ENCODE data around the gene MRPL14. TPM values are rescaled to one million over a fixed set of nuclear protein-coding genes. Genes with fewer than 3 reads are reported as not detected.

MRPL14 gene
- total RNA-seq, 1 experiment from 2014 or later, result 149 TPM

DNA sequence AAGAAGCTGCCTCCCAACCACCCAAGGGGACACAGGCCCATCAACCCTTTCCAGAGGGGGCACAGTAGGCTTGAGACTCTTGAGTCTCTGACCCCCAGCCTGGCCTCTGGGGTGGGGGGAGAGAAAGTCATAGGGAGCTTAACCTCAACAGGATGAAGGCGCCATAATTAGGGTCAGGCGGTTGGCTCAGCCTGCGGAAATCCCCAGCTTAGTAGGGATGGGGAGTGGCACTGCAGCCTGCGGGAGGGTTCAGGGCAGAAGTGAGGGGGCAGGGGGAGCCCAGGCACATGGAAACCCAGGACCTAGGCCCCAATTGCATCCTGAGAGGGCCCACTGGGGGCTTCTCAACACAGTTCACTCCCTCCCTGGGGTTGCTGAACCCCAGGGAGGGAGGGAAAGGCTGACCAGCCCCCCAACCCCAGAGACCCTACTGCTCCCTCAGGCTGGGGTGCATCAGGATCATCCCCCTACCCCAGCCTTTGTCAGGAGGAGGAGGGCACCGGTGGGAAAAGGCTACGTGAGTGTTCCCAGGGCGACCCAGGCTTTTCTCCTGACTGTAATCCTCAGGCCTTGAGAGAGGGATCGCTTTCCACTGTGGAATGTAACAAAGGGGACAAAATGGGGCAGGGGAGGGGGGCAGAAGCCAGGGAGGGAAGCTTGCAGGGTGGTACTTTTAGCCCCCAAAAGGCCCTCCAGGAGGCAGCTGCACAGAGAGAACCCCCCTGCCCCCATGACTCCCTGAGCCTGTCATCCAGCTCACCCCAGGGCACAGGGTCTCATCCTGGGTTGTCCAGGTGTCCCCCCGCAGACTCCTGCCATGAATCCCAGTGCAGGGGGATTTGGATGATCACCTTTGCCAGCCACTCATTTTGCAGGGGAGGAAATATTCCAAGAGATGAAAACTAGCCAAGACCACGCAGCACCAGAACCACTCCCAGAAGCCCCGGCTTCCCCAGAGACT is 46.4 kb downstream of the MRPL14 start:
- DNase-seq (ENCODE audit: low spot score), result no peak

DNA sequence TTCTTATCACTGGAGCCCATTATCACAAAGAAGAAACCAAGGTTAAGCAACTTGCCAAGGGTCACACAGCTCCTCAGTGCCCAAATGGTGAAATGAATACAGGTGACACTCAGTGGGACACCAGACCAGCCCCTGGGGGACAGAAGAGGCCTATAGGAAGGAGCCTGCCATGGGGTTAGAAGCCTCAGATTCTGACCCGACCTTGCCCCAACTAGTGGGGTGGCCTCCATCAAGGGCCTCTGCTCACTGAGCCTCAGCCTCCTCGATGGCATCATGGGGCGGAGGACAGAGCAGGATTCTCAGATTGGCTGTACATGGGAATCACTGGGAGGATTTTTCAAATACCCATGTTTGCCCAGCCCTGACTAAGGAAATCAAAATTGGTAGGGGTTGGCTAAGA is 47.6 kb downstream of the MRPL14 start:
- DNase-seq (ENCODE audit: low spot score), result no peak

DNA sequence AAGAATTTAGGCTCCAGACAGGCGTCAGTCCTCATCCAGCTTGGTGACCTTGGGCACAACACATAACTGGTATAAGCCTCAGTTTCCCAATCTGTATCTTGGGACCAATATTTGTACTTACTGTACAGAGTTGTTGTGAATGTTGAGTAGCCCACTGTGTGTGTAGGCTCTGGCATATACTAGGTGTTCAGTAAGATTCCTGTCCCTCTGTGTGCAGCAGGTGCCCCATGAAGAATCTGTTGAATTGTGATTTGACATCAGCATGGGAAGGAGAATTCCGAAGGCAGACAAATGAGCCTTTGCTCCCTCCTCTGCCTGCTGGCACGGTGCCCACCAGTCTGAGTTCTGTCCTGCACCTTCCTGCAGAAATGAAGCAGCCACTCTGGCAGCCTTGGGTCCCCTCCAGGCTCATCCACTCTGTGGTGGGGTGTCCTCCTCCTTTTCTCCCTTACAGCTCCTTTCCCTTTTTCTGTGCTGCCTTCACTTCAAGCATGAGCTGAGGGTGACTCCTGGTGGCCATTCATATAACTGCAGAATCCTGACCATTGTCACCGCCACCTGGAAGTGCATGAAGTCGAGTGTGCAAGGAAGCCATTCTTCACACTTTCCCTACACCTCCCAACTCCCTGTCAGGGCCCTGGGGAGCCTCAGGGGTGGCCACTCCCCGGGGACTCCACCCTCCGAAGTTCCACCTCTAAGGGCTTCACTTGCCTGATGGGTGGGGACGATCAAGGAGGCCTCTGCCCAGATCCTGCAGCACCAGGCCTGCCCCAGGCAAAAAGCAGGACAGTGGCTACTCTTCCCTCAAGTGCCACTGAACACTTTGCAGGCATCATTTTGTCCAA is 48.2 kb downstream of the MRPL14 start:
- DNase-seq (ENCODE audit: low spot score), result peak; percentile 71

DNA sequence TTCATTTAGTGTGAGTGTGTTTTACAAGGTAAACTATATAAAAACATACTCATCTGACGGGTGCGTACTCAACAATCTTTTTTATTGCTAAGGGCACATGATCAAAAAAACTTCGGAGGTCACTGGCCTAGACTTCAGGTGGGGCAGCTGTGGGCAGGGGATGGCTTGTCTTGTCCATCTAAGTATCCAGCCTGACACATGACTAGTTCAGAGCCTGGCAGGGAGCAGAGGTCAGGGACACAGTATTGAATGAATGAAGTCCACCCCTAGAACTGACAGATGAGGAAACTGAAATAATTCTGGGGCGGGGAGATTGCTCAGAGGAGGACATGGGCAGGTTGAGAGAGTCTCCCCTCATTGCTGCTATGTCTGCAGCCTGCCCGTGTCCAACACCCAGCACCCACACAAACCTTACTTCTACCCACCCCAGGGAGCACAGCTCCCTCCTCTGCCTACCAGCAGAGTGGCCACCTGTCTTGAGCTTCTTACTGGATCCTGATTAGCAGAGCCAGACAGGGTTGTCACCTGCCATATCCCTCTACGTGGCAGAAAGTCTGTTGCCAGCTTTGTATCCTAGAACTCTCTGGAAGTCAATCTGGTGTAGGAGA is 48.9 kb downstream of the MRPL14 start:
- no peak for DNase-seq (ENCODE audit: low spot score)

DNA sequence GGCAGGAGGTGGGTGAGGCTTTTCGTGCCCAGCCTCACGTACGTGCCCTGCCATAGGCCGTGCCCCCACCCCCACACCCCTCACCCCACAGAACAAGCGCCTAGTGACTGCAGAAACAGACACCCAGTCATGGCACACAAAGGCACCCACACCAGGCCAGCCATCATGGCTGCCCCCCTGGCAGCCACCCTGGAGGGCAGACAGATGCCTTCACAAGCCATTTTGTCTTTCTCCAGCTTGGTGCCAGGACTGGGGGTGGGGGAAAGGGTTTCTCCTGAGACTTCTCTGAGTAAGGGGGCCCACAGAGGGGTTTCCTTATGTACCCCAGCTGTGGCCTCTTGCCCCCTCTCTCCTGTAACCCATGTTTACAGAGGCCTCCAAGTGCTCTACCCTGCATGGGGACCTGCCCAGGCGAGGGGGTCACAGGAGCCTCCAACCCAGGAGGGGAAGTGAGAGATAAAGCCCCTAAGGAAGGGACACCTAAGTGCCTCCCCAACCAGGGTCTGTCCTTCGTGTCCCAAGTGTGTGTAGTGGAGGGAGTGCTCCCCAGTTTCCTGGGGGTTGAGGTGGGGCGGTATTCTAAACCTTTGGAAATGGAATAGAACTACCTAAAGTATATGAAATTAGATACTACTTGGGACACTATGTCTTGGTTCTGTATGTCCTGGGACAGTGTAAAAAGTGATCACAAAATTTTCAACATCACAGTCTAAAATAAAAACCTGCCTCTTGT is 49.9 kb downstream of the MRPL14 start:
- no peak for DNase-seq (ENCODE audit: low spot score)

DNA sequence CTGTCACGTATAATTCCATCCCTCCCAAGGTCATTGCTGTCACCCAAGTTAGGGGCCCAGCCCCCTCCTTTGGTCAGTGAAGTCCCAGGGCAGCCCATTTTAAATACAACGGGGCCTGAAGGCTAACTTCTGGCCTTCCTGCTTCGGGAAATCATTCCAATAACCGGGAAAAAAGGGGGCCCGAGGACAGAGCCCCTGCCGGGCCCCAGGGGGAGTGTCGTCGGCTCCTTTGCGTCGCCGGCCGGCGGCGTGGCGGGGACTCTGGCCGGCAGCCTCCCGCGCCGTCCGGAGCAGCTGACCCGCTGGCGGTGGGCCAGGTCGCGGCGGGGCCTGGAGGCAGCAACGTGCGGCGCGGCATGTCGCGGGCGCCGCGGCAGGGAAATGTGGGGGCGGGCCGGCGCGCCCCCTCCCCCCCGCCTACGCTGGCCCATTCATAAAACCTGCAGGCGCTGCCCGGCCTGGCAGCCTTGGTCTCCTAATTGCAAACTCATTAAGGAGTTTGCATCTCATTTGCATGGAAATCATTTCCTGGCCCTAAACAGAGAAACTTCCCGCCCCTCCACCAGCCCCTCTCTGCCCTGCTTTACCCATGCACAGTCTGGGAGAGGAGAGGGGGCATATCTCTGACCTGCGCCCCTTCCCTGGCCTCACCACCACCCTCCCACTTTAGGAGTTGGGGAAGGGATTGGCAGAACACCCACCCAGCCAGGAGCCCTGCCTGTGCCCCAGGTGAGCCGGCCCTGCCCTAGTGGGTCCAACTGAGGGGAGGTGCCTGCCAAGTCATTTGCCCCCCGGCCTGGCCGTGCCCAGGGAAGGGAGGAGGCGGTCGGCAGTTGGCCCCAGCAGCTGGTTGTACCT is 50.7 kb downstream of the MRPL14 start:
- no peak for DNase-seq (ENCODE audit: low spot score)

DNA sequence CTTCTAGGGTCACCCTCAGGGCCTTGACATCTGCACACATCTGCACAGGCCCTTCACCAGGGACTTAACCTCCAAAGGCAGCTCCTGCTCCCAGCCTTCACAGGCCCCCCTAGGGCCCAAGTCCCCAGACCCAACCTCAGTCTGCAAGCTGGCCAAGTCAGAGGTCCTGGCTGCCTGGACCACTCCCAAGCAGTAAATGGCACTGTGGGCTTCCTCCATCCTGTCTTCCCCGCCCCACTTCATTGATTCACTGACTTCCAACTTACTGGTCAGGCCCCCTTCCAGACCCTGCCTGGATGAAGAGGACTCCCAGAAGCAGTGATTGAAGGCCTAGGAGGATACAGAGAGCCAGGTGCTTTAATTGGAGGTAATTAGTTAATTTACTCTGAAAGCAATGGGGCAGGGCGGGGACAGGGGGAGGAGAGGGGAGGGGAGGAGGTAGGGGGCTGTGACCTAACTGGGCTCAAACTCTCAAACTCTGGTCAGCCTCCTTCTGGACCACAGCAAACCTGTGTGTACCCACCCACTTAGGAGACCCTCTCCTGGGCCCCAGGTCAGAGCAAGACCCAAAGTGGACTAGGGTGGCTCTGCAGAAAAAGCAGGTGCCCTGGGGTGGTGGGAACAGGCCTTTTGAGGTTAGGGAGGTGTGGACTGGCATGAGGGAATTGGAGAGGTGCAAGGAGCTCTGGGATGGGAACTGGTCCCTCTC is 51.5 kb downstream of the MRPL14 start:
- DNase-seq (ENCODE audit: low spot score), result no peak

DNA sequence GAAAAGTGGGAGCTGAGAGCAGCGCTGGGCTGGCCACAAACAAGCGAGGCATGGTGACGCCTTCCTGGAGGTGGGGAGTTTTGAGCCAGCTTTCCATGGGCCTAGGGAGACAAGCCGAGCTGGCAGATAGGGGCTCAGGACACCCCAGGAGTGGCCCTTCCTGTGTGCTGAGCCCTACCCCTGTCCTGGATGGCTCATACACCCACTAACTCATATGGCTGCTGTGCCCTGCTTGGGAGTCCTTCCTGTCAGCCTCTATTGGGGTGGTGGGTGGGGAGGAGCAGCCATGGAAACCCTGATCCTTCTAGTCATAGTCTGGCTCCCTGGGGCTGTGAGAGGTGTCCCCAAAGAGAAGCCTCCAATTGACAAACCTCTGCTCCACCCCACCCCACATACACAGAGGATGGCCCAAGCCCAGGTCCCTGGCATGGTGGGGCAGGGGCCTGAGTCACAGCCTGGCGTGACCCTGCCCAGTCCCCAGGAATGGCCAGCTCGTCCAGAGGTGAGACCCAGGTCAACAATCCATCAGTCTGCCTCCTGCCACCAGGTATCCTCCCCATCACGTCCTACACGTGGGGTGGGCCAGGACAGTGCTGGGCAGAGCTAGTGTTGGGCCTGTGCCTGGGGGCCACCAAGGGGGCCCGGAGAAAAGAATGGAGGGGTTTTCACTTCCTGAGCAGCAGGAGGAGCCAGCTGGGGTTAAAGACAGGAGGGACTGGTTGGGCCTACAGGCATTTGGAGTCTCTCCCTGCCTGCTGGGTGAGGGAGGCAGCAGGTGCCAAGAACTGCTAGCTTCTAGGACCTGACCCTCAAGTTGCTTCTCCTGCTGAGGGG is 52.2 kb downstream of the MRPL14 start:
- DNase-seq (ENCODE audit: low spot score), result no peak

DNA sequence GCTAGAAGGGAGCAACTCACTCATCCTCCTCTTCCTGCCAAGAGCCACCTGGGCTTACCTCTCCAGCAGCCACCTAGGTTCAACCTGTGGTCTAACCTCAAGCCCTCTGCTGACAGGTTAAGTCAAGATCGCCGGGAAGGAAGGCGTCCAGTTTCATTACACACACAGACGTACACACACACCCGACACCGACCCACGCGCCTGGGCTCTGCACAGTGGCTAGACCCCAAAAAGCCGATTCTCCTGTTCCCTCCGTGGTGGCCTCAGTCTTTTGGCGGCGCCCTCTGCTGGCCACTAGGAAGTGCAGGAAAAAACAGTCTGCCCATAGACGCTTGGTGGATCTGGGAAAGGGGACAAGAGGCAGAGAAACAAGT is 52.8 kb downstream of the MRPL14 start:
- DNase-seq (ENCODE audit: low spot score), result peak; percentile 60

DNA sequence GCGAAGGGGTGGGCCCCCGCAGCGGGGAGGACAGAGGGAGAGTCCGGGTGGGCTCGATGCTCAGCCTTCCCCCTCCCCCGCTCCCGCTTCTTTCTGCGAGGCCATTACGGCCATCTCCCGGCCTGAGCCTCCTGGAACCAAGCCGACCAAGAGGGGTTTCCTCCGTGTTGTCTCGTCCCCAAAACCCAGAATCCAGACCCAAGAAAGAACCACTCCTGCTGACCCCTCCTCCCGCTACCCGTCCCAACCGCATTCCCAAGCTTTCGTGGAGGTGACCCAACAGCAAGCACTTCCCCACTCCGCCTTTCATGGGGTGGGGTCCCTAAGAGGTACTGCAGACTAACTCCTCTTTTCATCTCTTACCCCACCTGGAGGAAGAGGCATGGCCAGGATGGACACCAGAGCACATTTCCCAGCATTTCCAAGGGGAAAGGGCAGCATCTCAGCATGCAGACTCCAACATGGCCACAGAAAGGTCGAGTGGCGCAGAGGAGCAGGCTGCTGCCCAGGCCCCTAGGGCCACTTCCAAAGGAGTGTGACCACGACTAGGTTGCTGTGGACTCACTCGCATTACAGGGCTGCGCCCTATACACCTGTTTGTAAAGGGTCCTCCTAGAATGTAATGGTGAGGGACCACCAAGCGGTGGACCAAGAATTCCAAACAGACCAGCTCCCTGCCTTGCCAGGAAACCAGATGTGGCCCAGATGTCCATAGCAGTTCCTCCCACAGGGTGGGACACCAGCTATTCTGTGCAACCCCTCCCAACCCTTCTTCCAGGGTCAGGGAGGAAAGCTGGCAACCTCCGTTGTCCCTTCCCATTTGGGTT is 53.4 kb downstream of the MRPL14 start:
- DNase-seq (ENCODE audit: low spot score), result no peak

DNA sequence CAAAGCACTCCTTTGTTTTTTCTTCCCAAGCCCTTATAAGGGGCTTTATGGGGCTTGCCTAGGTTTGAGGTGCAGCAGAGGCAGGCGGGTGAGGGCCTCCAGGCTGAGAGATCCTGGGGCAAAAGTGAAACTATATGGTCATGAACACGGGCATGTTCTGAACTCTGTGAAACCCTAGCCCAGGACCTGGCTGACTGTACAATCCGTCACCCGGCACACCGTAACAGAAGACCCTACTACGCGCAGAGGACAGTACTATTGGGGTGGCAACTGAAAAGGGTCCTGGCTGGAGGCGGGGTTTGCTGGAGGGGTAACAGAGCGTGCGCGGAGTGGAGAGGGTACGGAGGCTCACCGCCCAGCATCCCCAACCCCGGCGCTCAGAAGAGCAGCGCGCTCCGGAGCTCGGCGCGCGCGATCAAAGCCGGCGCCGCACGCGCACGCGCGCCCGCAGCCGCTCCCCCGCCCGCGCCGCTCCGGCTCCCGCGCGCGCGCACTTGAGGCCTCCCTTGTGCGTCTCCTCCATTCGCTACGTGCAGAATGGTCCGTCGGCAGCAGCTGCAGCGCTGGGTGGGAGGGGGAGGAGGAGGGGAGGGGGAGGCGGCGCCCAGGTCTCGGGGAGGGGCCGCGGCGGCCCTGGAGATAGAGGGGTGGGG is 54.2 kb downstream of the MRPL14 start:
- DNase-seq (ENCODE audit: low spot score), result no peak

DNA sequence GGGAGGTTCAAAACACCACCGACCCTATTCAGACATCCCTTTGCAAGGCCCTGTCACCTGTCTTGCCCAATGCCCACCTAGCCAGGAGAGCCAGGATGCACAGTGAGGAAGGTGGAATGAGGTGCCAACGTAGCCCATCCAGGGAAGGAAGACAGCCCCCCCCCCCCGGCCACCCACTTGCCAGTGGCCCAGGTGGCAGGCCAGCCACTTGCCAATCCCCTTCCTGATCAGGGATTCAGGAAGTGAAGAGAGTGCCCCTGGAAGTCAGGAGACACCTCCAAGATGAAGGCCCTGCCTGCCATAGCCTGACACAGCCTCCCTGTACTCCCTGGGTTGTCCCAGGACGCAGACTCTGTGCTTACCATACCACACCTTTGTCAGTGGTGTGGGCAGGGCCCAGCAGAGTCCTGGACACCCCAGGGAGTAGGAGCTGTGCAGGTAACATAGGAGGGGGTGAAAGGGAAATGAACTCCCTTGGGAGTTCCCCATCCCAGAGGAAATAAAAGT is 54.7 kb downstream of the MRPL14 start:
- DNase-seq (ENCODE audit: low spot score), result no peak

DNA sequence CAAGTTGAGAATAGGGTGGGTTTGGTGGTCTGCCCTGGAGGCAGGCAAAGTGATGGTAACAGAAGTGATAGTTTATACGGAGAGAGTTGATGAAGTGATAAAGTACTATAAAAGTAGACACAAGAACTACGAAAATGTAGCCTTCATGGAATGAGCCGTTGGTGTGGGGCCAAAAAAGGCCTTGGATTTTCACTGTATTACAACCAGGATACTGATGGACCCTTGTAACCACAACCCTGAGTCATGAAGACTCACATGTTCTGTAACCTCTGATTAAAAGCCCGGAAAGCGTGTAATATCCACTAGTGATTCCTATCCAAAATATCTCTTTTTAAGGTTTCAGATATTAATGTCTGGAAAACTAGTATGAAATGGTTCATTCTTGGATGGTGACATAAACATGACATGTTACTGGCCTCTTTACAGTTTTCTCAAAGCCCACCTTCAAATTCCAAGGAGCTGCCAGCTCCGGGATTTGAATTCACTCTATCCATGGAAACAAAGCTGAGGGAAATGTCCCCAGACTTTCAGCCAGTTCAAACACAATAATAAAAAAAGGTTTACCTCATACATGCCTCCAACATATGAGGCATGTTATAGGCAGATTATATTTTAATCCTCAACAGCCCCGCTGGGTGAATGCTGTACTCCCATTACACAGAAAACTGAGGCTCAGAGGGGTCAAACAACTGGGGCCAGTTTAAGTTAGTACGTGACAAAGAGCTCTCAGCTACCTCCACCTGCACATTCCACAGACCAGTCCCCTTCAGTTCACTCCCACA is 55.4 kb downstream of the MRPL14 start:
- DNase-seq (ENCODE audit: low spot score), result peak; percentile 90

DNA sequence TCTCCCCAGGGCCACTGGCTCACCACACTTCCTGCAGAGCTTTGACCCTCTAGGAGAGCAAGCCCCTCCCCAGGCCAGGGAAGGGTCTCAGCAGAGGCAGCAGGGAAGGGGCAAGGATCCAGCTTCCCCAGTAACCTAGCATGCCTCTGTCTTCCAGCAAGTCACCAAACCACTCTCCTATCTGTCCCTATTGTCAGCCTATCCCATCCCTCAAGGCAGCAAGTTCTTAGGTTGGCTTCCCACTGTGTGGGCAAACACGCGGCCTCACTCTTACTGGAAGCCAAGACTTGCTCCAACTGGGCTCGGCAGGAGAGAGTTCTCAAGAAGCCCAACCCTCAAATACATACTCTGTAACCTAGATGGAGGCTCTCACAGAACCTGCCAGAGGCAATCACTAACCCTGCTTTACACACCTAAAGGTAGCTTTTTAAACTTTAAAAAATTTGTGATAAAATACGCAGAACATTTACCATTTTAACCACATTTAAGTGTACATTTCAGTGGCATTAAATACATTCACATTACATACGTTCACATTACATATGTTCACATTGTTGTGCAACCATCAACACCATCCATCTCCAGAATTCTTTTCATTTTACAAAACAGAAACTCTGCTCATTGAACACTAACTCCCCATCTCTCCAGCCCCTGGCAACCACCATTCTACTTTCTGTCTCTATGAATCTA is 58.5 kb downstream of the MRPL14 start:
- DNase-seq (ENCODE audit: low spot score), result no peak

DNA sequence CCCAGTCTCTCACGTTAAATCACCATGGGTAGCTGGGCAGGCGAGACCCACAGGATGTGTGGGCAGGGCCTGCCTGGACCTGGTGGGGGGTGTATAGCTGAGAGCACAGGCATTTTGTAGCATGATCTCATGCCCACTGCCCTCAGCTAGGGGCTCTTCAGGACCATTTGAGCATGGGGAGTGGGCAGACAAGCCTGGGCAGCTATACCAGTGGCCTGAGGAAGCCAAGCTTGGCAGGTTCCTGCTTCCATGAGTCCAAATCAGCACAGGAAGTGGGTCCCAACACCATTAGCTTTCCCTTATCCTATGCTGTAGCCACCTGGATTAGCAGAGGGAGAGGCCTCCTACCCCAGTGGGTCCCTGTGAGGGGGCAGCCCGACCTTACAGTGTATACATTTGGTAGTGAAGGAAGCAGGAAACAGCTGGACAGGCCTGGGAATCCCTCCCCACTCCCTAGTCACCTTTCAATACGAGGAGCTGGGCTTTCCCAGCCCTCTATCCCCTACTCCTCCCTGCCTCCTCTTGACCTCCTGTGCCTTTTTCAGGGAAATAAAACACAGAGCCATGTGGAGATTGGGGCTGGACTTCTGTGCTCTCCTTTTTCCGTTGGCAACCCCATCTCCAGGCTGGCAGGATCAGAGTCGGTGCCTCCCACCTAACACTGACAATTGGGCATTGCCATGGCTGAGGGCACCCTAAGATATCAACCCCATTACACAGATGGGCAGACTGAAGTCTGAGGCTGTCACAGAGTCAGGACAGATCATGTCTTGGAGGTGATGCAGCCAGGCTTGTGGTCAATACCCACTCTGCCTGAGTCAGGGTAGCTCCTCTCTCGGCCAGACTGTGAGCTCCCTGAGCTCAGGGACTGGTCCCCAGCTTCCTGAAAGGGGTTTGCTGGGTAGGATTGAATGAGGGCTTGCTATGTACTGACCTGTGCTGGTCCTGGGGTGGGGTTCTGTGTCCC is 59.8 kb downstream of the MRPL14 start:
- DNase-seq (ENCODE audit: low spot score), result no peak

Data from A172 (cell line).